Activated naive CD8-positive, alpha-beta T cell treated with anti-CD3 and anti-CD28 coated beads for 36 hours (primary cell): ENCODE results near the gene MBOAT2. TPM values are rescaled to one million over a fixed set of nuclear protein-coding genes. Genes with fewer than 3 reads are reported as not detected.
"Not testable (repeated sequence)": the region's sequence is repeated elsewhere in the genome, so short reads cannot be mapped to it uniquely, and the experiment has no call there.

ENCODE experiments used
- DNase-seq: peaks from one replicate; pipeline ENCODE4 v3.0.0; 2021
- H3K27ac Mint-ChIP-seq: one replicate; pipeline ENCODE4 v1.8.0; 2022; ENCODE audit warnings: mild to moderate bottlenecking, moderate library complexity, mixed read lengths
- H3K27me3 Mint-ChIP-seq: one replicate; pipeline ENCODE4 v1.8.0; 2022; ENCODE audit warnings: mild to moderate bottlenecking, mixed read lengths
- H3K36me3 Mint-ChIP-seq: one replicate; pipeline ENCODE4 v1.8.0; 2021; ENCODE audit warnings: mild to moderate bottlenecking, mixed read lengths
- H3K4me1 Mint-ChIP-seq: one replicate; pipeline ENCODE4 v1.8.0; 2021; ENCODE audit warnings: mixed read lengths
- H3K4me3 Mint-ChIP-seq: one replicate; pipeline ENCODE4 v1.8.0; 2022; ENCODE audit warnings: mild to moderate bottlenecking, moderate library complexity, mixed read lengths
- H3K9me3 Mint-ChIP-seq: one replicate; pipeline ENCODE4 v1.8.0; 2022; ENCODE audit warnings: mixed read lengths
- total RNA-seq, 2 experiments: library from RNA; stranded (reverse); gene quantifications; one replicate each; pipeline ENCODE4 v1.2.3, GENCODE V29; 2021

The MBOAT2 gene, protein sequence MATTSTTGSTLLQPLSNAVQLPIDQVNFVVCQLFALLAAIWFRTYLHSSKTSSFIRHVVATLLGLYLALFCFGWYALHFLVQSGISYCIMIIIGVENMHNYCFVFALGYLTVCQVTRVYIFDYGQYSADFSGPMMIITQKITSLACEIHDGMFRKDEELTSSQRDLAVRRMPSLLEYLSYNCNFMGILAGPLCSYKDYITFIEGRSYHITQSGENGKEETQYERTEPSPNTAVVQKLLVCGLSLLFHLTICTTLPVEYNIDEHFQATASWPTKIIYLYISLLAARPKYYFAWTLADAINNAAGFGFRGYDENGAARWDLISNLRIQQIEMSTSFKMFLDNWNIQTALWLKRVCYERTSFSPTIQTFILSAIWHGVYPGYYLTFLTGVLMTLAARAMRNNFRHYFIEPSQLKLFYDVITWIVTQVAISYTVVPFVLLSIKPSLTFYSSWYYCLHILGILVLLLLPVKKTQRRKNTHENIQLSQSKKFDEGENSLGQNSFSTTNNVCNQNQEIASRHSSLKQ
- total RNA-seq = 1 to 10 TPM; 2.0 to 2.1 TPM

DNA sequence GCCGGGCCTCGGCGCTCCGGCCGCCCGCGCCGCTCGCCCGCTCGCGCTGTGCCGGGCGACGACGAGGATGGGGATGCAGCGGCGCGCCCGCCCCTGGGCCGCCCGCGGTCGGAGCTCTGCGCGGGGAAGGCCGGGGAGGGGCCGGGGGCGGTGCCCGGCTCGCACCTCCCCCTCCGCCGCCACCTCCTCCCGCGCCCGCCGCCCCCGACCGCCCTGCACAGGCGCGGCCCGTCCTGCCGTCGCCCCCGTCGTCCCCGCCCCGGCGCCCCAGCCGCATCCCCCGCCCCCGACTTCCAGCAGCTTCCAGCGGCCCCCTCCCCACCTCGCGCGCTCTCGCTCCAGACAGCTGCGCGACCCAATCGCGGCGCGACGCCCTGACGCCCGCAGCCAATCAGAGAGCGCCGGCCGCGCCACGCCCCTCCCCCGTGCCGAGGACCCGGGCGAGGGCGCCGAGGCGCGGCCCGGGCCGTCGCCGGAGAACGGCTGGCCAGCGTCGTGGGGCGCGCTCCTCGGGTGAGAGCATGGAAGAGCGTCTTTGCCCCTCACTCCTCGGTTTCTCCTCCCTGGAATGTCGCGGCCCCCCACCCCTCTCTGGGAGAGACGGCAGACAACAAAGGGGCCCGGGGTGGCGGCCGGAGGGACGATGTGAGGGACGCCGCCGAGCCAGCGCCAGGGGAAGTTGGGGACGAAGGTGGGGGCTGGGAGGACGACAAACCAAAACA lies at the start of gene MBOAT2:
TSS of gene MBOAT2 (minus strand) at position 69 of the 722 bp plus-strand sequence. CDS start 70 bp downstream, outside the sequence.
- DNase-seq = peak; percentile 78
- Mint-ChIP-seq H3K4me3 (peak within 1 kb of the TSS; percentile 71), H3K36me3 (peaks cover 3% of the 10 kb centered on the region), H3K9me3 (no peaks in the 10 kb centered on the region), H3K27me3 (peaks cover 16% of the 10 kb centered on the region), H3K4me1 (peaks cover 9% of the 10 kb centered on the region), H3K27ac (no peak within 1 kb of the TSS)

GRCh38 chr2:9052821-9053533 lies 49.5 kb upstream of the MBOAT2 start:
- DNase-seq = no peak
- Mint-ChIP-seq H3K27me3 (no peaks in the 10 kb centered on the region), H3K4me3 (no peak overlapping the region), H3K9me3 (peaks cover 7% of the 10 kb centered on the region), H3K27ac (no peak overlapping the region), H3K36me3 (peaks cover 6% of the 10 kb centered on the region), H3K4me1 (peaks cover 6% of the 10 kb centered on the region)

GRCh38 chr2:9051451-9051850 lies 48.0 kb upstream of the MBOAT2 start:
- H3K27ac Mint-ChIP-seq, H3K36me3 Mint-ChIP-seq, H3K9me3 Mint-ChIP-seq, H3K4me1 Mint-ChIP-seq, DNase-seq, H3K4me3 Mint-ChIP-seq, H3K27me3 Mint-ChIP-seq: not testable (repeated sequence)

GRCh38 chr2:9050122-9050809 lies 46.8 kb upstream of the MBOAT2 start:
- H3K27ac Mint-ChIP-seq = no peak overlapping the region
- H3K9me3 Mint-ChIP-seq = peaks cover 2% of the 10 kb centered on the region
- H3K27me3 Mint-ChIP-seq = peaks cover 2% of the 10 kb centered on the region
- no peak for DNase-seq
- no peaks in the 10 kb centered on the region for H3K36me3 Mint-ChIP-seq
- H3K4me3 Mint-ChIP-seq = no peak overlapping the region
- peaks cover 2% of the 10 kb centered on the region for H3K4me1 Mint-ChIP-seq

- H3K4me3 Mint-ChIP-seq = no peak overlapping the region
- no peaks in the 10 kb centered on the region for H3K9me3 Mint-ChIP-seq
- no peak for DNase-seq
- H3K27ac Mint-ChIP-seq = no peak overlapping the region
- H3K4me1 Mint-ChIP-seq = no peaks in the 10 kb centered on the region
- peaks cover 2% of the 10 kb centered on the region for H3K27me3 Mint-ChIP-seq
- no peaks in the 10 kb centered on the region for H3K36me3 Mint-ChIP-seq
These were observed 42.1 kb upstream of the MBOAT2 start for GRCh38 chr2:9045595-9045994.

GRCh38 chr2:9043491-9043890 lies 40.0 kb upstream of the MBOAT2 start:
- H3K4me3 Mint-ChIP-seq, H3K36me3 Mint-ChIP-seq, H3K4me1 Mint-ChIP-seq, DNase-seq, H3K9me3 Mint-ChIP-seq, H3K27ac Mint-ChIP-seq, H3K27me3 Mint-ChIP-seq: not testable (repeated sequence)

- peaks cover 11% of the 10 kb centered on the region for H3K9me3 Mint-ChIP-seq
- peaks cover 33% of the 10 kb centered on the region for H3K27me3 Mint-ChIP-seq
- peaks cover 5% of the 10 kb centered on the region for H3K4me1 Mint-ChIP-seq
- no peak for DNase-seq
- peaks cover 7% of the 10 kb centered on the region for H3K36me3 Mint-ChIP-seq
- H3K27ac Mint-ChIP-seq = no peak overlapping the region
- H3K4me3 Mint-ChIP-seq = no peak overlapping the region
These were observed 33.7 kb upstream of the MBOAT2 start for GRCh38 chr2:9037166-9037565.

GRCh38 chr2:9033385-9034168 lies 30.1 kb upstream of the MBOAT2 start:
- H3K4me3 Mint-ChIP-seq = no peak overlapping the region
- DNase-seq = no peak
- peaks cover 5% of the 10 kb centered on the region for H3K36me3 Mint-ChIP-seq
- H3K4me1 Mint-ChIP-seq = peaks cover 5% of the 10 kb centered on the region
- peaks cover 41% of the 10 kb centered on the region for H3K27me3 Mint-ChIP-seq
- H3K27ac Mint-ChIP-seq = no peak overlapping the region
- H3K9me3 Mint-ChIP-seq = peaks cover 8% of the 10 kb centered on the region

DNA sequence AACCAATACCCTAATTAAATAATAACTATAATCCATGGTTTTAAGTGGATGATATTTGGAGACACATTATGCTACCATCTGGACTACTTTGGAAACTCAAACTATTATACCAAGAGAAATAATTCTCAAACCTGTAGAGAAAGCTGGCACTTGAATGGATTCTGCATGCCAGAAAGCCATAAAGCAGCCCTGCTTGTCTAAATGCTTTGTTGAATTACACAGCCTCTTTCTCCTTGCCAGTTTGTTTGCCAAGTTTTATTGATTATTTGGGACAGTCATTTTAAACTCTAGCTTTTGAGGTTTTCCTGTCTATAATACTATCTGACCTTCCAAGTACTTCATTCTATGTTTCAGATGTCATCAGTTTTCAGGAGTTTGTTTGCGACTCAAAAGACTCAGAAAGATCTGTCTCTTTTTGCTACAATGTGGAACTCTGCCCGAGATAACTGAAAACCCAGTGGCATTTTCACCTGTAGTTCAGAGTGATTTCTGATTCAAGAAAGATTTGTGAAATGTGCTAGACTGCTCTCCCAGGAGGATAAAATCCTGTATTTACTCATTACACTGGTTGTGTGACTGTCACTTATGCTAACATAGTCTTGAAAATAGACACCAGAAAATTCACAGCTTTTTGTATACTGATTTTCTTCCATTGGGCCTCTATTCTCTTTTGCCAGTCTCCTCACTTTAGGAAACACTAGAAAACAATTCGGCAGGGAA lies 29.2 kb upstream of the MBOAT2 start:
- no peak for DNase-seq
- Mint-ChIP-seq H3K4me1 (peaks cover 5% of the 10 kb centered on the region), H3K9me3 (peaks cover under 1% of the 10 kb centered on the region), H3K27me3 (peaks cover 36% of the 10 kb centered on the region), H3K36me3 (no peaks in the 10 kb centered on the region), H3K4me3 (no peak overlapping the region), H3K27ac (no peak overlapping the region)

GRCh38 chr2:9032121-9032520 lies 28.6 kb upstream of the MBOAT2 start:
- no peak for DNase-seq
- Mint-ChIP-seq H3K36me3 (no peaks in the 10 kb centered on the region), H3K4me3 (no peak overlapping the region), H3K27ac (no peak overlapping the region), H3K27me3 (peaks cover 35% of the 10 kb centered on the region), H3K4me1 (peaks cover 5% of the 10 kb centered on the region), H3K9me3 (no peaks in the 10 kb centered on the region)

DNA sequence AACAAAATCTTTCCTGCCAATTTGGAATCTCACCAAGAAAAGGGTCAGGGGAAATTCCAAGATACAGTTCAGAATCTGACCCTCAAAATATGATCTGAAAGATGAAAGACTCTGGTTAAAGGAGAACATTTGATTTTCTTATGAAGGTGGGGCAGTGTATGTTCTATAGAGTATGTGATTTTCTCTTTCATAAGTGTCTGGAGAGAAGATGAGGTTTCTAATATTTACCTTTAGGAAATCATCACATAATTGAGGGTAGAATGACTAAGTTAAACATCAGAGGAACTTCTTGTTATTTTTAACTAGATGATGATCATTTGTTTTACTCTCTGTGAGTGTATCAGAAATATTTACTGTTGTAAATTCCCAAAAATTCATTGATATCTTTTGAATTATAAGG lies 27.8 kb upstream of the MBOAT2 start:
- no peaks in the 10 kb centered on the region for H3K36me3 Mint-ChIP-seq
- no peak for DNase-seq
- peaks cover 5% of the 10 kb centered on the region for H3K4me1 Mint-ChIP-seq
- H3K4me3 Mint-ChIP-seq = no peak overlapping the region
- no peak overlapping the region for H3K27ac Mint-ChIP-seq
- peaks cover 31% of the 10 kb centered on the region for H3K27me3 Mint-ChIP-seq
- no peaks in the 10 kb centered on the region for H3K9me3 Mint-ChIP-seq

- Mint-ChIP-seq H3K36me3 (no peaks in the 10 kb centered on the region), H3K4me3 (no peak overlapping the region), H3K4me1 (peaks cover 5% of the 10 kb centered on the region), H3K9me3 (no peaks in the 10 kb centered on the region), H3K27ac (no peak overlapping the region), H3K27me3 (peaks cover 27% of the 10 kb centered on the region)
- no peak for DNase-seq
These were observed 27.4 kb upstream of the MBOAT2 start for GRCh38 chr2:9030841-9031240.

GRCh38 chr2:9030190-9030589 lies 26.7 kb upstream of the MBOAT2 start:
- H3K27me3 Mint-ChIP-seq = peaks cover 27% of the 10 kb centered on the region
- no peak overlapping the region for H3K4me3 Mint-ChIP-seq
- H3K9me3 Mint-ChIP-seq = no peaks in the 10 kb centered on the region
- no peak for DNase-seq
- H3K27ac Mint-ChIP-seq = no peak overlapping the region
- no peaks in the 10 kb centered on the region for H3K36me3 Mint-ChIP-seq
- peaks cover 5% of the 10 kb centered on the region for H3K4me1 Mint-ChIP-seq
